IPS DF 6.9 (cell line): ENCODE data around the gene NR3C1.

Experiments used
- DNase-seq: peaks from one replicate; pipeline ENCODE4 v3.0.0-alpha.2; 2013; ENCODE audit warnings: low read depth, low spot score
- H3K27ac ChIP-seq: one replicate; pipeline ENCODE4 v1.5.1; 2013; ENCODE audit warnings: low read length, control low read depth
- H3K27me3 ChIP-seq: 2 replicates; pipeline ENCODE4 v1.6.1; 2013; ENCODE audit warnings: mild to moderate bottlenecking, low read length; ENCODE audit not compliant: control insufficient read depth, insufficient read depth
- H3K36me3 ChIP-seq: 2 replicates; pipeline ENCODE4 v1.6.1; 2013; ENCODE audit warnings: low read length; ENCODE audit not compliant: control insufficient read depth, insufficient read depth
- H3K4me1 ChIP-seq: 2 replicates; pipeline ENCODE4 v1.6.1; 2013; ENCODE audit warnings: low read length; ENCODE audit not compliant: control insufficient read depth, insufficient read depth
- H3K4me3 ChIP-seq: 2 replicates; pipeline ENCODE4 v1.5.1; 2013; ENCODE audit warnings: mild to moderate bottlenecking, low read length
- H3K9me3 ChIP-seq: 2 replicates; pipeline ENCODE4 v1.6.1; 2013; ENCODE audit warnings: low read length, inconsistent platforms; ENCODE audit not compliant: control insufficient read depth, insufficient read depth
- WGBS: extraction: QIAGEN DNeasy Blood & Tissue Kit; methylation state at CpG from one replicate; pipeline ENCODE4 v1.1.7; 2013; ENCODE audit warnings: mixed read lengths, missing lambda C conversion rate; ENCODE audit not compliant: insufficient read length, insufficient coverage; 5-methylcytosine and 5-hydroxymethylcytosine counted together

NR3C1 gene

GRCh38 chr5:143231973-143232812 lies 171.3 kb downstream of the NR3C1 start:
- no peaks in the 10 kb centered on the region for H3K27me3 ChIP-seq
- H3K4me1 ChIP-seq, result no peaks in the 10 kb centered on the region
- H3K4me3 ChIP-seq, result no peak overlapping the region
- no CpG with 5 or more reads among the region's 7 CpGs for WGBS
- H3K27ac ChIP-seq, result no peak overlapping the region
- H3K36me3 ChIP-seq, result no peaks in the 10 kb centered on the region
- H3K9me3 ChIP-seq, result no peaks in the 10 kb centered on the region
- DNase-seq, result no peak

GRCh38 chr5:143231416-143231815 lies 172.1 kb downstream of the NR3C1 start:
- no peak for DNase-seq
- no peak overlapping the region for H3K27ac ChIP-seq
- no peaks in the 10 kb centered on the region for H3K4me1 ChIP-seq
- H3K27me3 ChIP-seq, result no peaks in the 10 kb centered on the region
- H3K36me3 ChIP-seq, result no peaks in the 10 kb centered on the region
- no peaks in the 10 kb centered on the region for H3K9me3 ChIP-seq
- H3K4me3 ChIP-seq, result no peak overlapping the region
- WGBS, result no CpG with 5 or more reads among the region's 3 CpGs

- H3K36me3 ChIP-seq, result no peaks in the 10 kb centered on the region
- H3K27me3 ChIP-seq, result no peaks in the 10 kb centered on the region
- no peaks in the 10 kb centered on the region for H3K9me3 ChIP-seq
- no peaks in the 10 kb centered on the region for H3K4me1 ChIP-seq
- H3K27ac ChIP-seq, result no peak overlapping the region
- DNase-seq, result no peak
- no CpG with 5 or more reads among the region's 6 CpGs for WGBS
- no peak overlapping the region for H3K4me3 ChIP-seq
These were observed 172.8 kb downstream of the NR3C1 start for GRCh38 chr5:143230676-143230996.

GRCh38 chr5:143229896-143230675 lies 173.4 kb downstream of the NR3C1 start:
- DNase-seq, result no peak
- Histone ChIP-seq H3K36me3 (no peaks in the 10 kb centered on the region), H3K27ac (no peak overlapping the region), H3K4me3 (no peak overlapping the region), H3K27me3 (no peaks in the 10 kb centered on the region), H3K4me1 (no peaks in the 10 kb centered on the region), H3K9me3 (no peaks in the 10 kb centered on the region)
- WGBS, result no CpG with 5 or more reads among the region's 10 CpGs

- H3K36me3 ChIP-seq, result no peaks in the 10 kb centered on the region
- H3K4me3 ChIP-seq, result no peak overlapping the region
- H3K27ac ChIP-seq, result no peak overlapping the region
- no peaks in the 10 kb centered on the region for H3K9me3 ChIP-seq
- H3K4me1 ChIP-seq, result no peaks in the 10 kb centered on the region
- no peaks in the 10 kb centered on the region for H3K27me3 ChIP-seq
- no peak for DNase-seq
- WGBS, result no CpG with 5 or more reads among the region's 8 CpGs
These were observed 174.0 kb downstream of the NR3C1 start for GRCh38 chr5:143229426-143229895.

- no peak for DNase-seq
- no peaks in the 10 kb centered on the region for H3K9me3 ChIP-seq
- WGBS, result no CpG with 5 or more reads among the region's 8 CpGs
- no peaks in the 10 kb centered on the region for H3K27me3 ChIP-seq
- no peaks in the 10 kb centered on the region for H3K36me3 ChIP-seq
- no peak overlapping the region for H3K27ac ChIP-seq
- no peak overlapping the region for H3K4me3 ChIP-seq
- no peaks in the 10 kb centered on the region for H3K4me1 ChIP-seq
These were observed 174.7 kb downstream of the NR3C1 start for GRCh38 chr5:143228597-143229293.
